GM12874 (cell line): Measurements from ENCODE around the gene SLC16A4.

Experiments
- CTCF ChIP-seq: IDR thresholded peaks from 2 replicates; pipeline ENCODE4 v1.5.1; 2011; ENCODE audit warnings: low read depth, mild to moderate bottlenecking, control low read depth, low read length, moderate library complexity; ENCODE audit not compliant: insufficient read depth

SLC16A4 gene

GRCh38 chr1:110361856-110362255 is 29.0 kb downstream of the SLC16A4 start:
- TF ChIP-seq CTCF, result no peak

GRCh38 chr1:110360431-110360830 is 30.4 kb downstream of the SLC16A4 start:
- no peak for TF ChIP-seq CTCF

GRCh38 chr1:110356379-110356778 is 34.4 kb downstream of the SLC16A4 start:
- TF ChIP-seq CTCF, result no peak

- TF ChIP-seq CTCF, result no peak
Measured at GRCh38 chr1:110355321-110355720, 35.5 kb downstream of the SLC16A4 start.

- TF ChIP-seq CTCF, result no peak
Measured at GRCh38 chr1:110350360-110350759, 40.5 kb downstream of the SLC16A4 start.

GRCh38 chr1:110348771-110349170 is 42.1 kb downstream of the SLC16A4 start:
- TF ChIP-seq CTCF, result no peak

- no peak for TF ChIP-seq CTCF
Measured at GRCh38 chr1:110348050-110348449, 42.8 kb downstream of the SLC16A4 start.

- TF ChIP-seq CTCF, result no peak
Measured at GRCh38 chr1:110347182-110347893, 43.5 kb downstream of the SLC16A4 start.
